H1 (cell line): ENCODE measurements around the gene MICU2. TPM values are rescaled to one million over a fixed set of nuclear protein-coding genes. Genes with fewer than 3 reads are reported as not detected.

ENCODE experiments used
- CEBPB ChIP-seq: IDR thresholded peaks from 2 replicates; pipeline ENCODE4 v1.6.1; 2012; ENCODE audit warnings: low read depth, low read length
- JUN ChIP-seq: IDR thresholded peaks from 2 replicates; pipeline ENCODE4 v1.6.1; 2011; ENCODE audit warnings: low read depth, mild to moderate bottlenecking, improper control_type of control experiment, low read length
- PHF8 ChIP-seq: fragments of 200-600 bp; sonication (generic); conservative IDR thresholded peaks from 2 replicates; pipeline ENCODE4 v1.7.1; 2012; ENCODE audit warnings: low read depth, mild to moderate bottlenecking, inconsistent platforms, low read length, moderate library complexity
- POLR2A ChIP-seq, 2 experiments: IDR thresholded peaks; 1 replicate in 1 of 2; 2 replicates in 1 of 2; pipeline ENCODE4 v1.6.1; 2011; ENCODE audit warnings: low read depth in 2 of 2, low read length in 2 of 2, mild to moderate bottlenecking in 2 of 2; ENCODE audit errors: control extremely low read depth in 1 of 2
- SRF ChIP-seq: IDR thresholded peaks from 2 replicates; pipeline ENCODE4 v1.6.1; 2011; ENCODE audit warnings: mild to moderate bottlenecking, low read depth, low read length, moderate library complexity
- polyA plus RNA-seq, 7 experiments: library from polyadenylated mRNA; depleted of rRNA in 3 of 7; stranded (reverse) in 5 of 7; unstranded in 2 of 7; fragments of >200 nt in 5 of 7; fragments of 200-250 nt in 2 of 7; gene quantifications; 1 replicate in 5 of 7; 2 replicates in 1 of 7; 4 replicates in 1 of 7; pipeline versions ENCODE4 v1.2.1 to v1.2.3, GENCODE V29; 2011 to 2013; ENCODE audit warnings: missing spikeins in 2 of 7, mixed read lengths in 2 of 7
- total RNA-seq: library from RNA; stranded (reverse); fragmentation: NEBNext Ultra II Directional; extraction: Animal tissue kit (Norgen Biotek cat#: 25700); gene quantifications from 2 replicates; pipeline ENCODE4 v1.2.1, GENCODE V29; 2021

The MICU2 gene
- total and polyA plus RNA-seq, 2 of the 8 experiments (the other 6 are each of a cell fraction or from before 2014, with no cell fraction given) = 34.6 to 36.5 TPM

GRCh38 chr13:21639561-21639960, 35.6 kb upstream of the MICU2 start (continued):
- TF ChIP-seq PHF8 = no peak
- no peak for TF ChIP-seq JUN
- TF ChIP-seq POLR2A (IDR thresholded peaks at IDR 0.05; ENCODE audit: control extremely low read depth in 1 of 2, low read depth in 2 of 2, low read length in 2 of 2) = no peak
- TF ChIP-seq CEBPB = no peak
- no peak for TF ChIP-seq SRF
